ENCODE results near the gene CDC42EP2.

CDC42EP2 gene

GRCh38 chr11:65298131-65298535 lies 16.5 kb upstream of the CDC42EP2 start:
- no peak for DNase-seq

GRCh38 chr11:65298655-65299179 lies 15.9 kb upstream of the CDC42EP2 start:
- DNase-seq = no peak

- DNase-seq = no peak
These were observed 13.9 kb upstream of the CDC42EP2 start for GRCh38 chr11:65300621-65301275.

GRCh38 chr11:65301491-65302329 lies 13.0 kb upstream of the CDC42EP2 start:
- no peak for DNase-seq

GRCh38 chr11:65303555-65303954 lies 11.1 kb upstream of the CDC42EP2 start:
- DNase-seq = no peak

- no peak for DNase-seq
These were observed 10.6 kb upstream of the CDC42EP2 start for GRCh38 chr11:65304110-65304509.

GRCh38 chr11:65304613-65305012 lies 10.1 kb upstream of the CDC42EP2 start:
- no peak for DNase-seq

- DNase-seq = no peak
These were observed 9.0 kb upstream of the CDC42EP2 start for GRCh38 chr11:65305501-65306268.

GRCh38 chr11:65307298-65308229 lies 7.1 kb upstream of the CDC42EP2 start:
- no peak for DNase-seq

GRCh38 chr11:65308281-65308891 lies 6.3 kb upstream of the CDC42EP2 start:
- peak in 1 of 2 donors; percentile 78 for DNase-seq

GRCh38 chr11:65309006-65309405 lies 5.7 kb upstream of the CDC42EP2 start:
- DNase-seq = peak in 1 of 2 donors; percentile 18

- no peak for DNase-seq
These were observed 4.5 kb upstream of the CDC42EP2 start for GRCh38 chr11:65310215-65310614.

GRCh38 chr11:65310736-65311135 lies 3.9 kb upstream of the CDC42EP2 start:
- DNase-seq = no peak

- DNase-seq = no peak
These were observed 3.4 kb upstream of the CDC42EP2 start for GRCh38 chr11:65311170-65311678.

GRCh38 chr11:65315204-65315865 lies 669 bp downstream of the CDC42EP2 start:
- peak; percentile 47 to 68 for DNase-seq

GRCh38 chr11:65315866-65316226 lies 1.2 kb downstream of the CDC42EP2 start:
- no peak for DNase-seq

GRCh38 chr11:65316227-65317024 lies 1.8 kb downstream of the CDC42EP2 start:
- DNase-seq = no peak

- DNase-seq = no peak
These were observed 2.5 kb downstream of the CDC42EP2 start for GRCh38 chr11:65317025-65317786.

- DNase-seq = no peak
These were observed 5.9 kb downstream of the CDC42EP2 start for GRCh38 chr11:65320386-65321075.

Measured in bone marrow (tissue), 2 donors.